ENCODE results near the gene MAN1A2.
A peak's percentile ranks its signal among the peaks of the same experiment; 100 is the strongest.
"Not testable (repeated sequence)": the region's sequence is repeated elsewhere in the genome, so short reads cannot be mapped to it uniquely, and the experiment has no call there.

The MAN1A2 gene

GRCh38 chr1:117346206-117346928 lies 20.9 kb upstream of the MAN1A2 start:
- no peak overlapping the region for H3K27ac ChIP-seq
- TF ChIP-seq, protein P1, sequence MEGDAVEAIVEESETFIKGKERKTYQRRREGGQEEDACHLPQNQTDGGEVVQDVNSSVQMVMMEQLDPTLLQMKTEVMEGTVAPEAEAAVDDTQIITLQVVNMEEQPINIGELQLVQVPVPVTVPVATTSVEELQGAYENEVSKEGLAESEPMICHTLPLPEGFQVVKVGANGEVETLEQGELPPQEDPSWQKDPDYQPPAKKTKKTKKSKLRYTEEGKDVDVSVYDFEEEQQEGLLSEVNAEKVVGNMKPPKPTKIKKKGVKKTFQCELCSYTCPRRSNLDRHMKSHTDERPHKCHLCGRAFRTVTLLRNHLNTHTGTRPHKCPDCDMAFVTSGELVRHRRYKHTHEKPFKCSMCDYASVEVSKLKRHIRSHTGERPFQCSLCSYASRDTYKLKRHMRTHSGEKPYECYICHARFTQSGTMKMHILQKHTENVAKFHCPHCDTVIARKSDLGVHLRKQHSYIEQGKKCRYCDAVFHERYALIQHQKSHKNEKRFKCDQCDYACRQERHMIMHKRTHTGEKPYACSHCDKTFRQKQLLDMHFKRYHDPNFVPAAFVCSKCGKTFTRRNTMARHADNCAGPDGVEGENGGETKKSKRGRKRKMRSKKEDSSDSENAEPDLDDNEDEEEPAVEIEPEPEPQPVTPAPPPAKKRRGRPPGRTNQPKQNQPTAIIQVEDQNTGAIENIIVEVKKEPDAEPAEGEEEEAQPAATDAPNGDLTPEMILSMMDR (conservative IDR thresholded peaks at IDR 0.05): no peak

DNA sequence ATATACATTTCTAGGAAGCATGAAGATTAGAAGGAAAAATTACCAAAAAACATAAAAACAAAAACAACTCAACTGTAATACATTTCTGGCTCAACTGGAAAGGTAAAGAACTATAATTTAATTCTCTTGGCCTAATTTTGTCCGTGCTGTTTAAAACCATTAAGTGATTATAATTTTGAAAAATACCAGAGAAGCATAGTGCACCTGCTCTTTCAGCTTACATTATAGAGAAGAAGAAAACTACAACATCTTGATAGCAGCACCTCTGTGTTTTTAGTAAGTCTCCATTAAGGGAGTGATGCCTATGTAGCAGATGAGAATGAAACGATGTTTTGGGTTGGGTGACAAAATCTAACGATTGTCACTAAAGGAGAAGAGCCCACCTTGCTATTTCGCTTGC lies 19.3 kb upstream of the MAN1A2 start:
- TF ChIP-seq, protein P1 (conservative IDR thresholded peaks at IDR 0.05): no peak
- H3K27ac ChIP-seq: no peak overlapping the region

DNA sequence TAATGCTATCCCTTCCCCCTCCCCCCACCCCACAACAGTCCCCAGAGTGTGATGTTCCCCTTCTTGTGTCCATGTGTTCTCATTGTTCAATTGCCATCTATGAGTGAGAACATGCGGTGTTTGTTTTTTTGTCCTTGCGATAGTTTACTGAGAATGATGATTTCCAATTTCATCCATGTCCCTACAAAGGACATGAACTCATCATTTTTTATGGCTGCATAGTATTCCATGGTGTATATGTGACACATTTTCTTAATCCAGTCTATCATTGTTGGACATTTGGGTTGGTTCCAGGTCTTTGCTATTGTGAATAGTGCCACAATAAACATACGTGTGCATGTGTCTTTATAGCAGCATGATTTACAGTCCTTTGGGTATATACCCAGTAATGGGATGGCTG lies 14.6 kb upstream of the MAN1A2 start:
- not testable (repeated sequence) for H3K27ac ChIP-seq

GRCh38 chr1:117357833-117358603 lies 9.2 kb upstream of the MAN1A2 start:
- H3K27ac ChIP-seq: not testable (repeated sequence)

GRCh38 chr1:117358604-117358887 lies 8.7 kb upstream of the MAN1A2 start:
- H3K27ac ChIP-seq: not testable (repeated sequence)

- no peak overlapping the region for H3K27ac ChIP-seq
Observed at GRCh38 chr1:117359561-117360289, 7.5 kb upstream of the MAN1A2 start.

GRCh38 chr1:117362986-117363385 lies 4.3 kb upstream of the MAN1A2 start:
- peak overlapping the region; percentile 30 for H3K27ac ChIP-seq
- TF ChIP-seq, protein P1 (conservative IDR thresholded peaks at IDR 0.05): no peak

More at GRCh38 chr1:117359561-117360289, 7.5 kb upstream of the MAN1A2 start:
- TF ChIP-seq, protein P1 (conservative IDR thresholded peaks at IDR 0.05): no peak

- TF ChIP-seq, protein P1 (conservative IDR thresholded peaks at IDR 0.05): no peak
- peak overlapping the region; percentile 30 for H3K27ac ChIP-seq
Observed at GRCh38 chr1:117363571-117364048, 3.6 kb upstream of the MAN1A2 start.

- TF ChIP-seq, protein P1 (conservative IDR thresholded peaks at IDR 0.05): no peak
Observed at GRCh38 chr1:117364240-117364639, 3.0 kb upstream of the MAN1A2 start.

More at GRCh38 chr1:117364240-117364639, 3.0 kb upstream of the MAN1A2 start:
- peak overlapping the region; percentile 30; the same call in 1 of the 2 replicates for H3K27ac ChIP-seq
